Keratinocyte (primary cell): ENCODE results near the gene VMP1. TPM values are rescaled to one million over a fixed set of nuclear protein-coding genes. Genes with fewer than 3 reads are reported as not detected.

Experiments
- DNase-seq: peaks from one replicate; pipeline ENCODE4 v3.0.0-alpha.2; 2011; ENCODE audit warnings: low read depth, missing footprints, low spot score
- FAIRE-seq: peaks from 2 replicates; lab custom pipeline; 2011; peaks lifted over from hg19 to GRCh38; lab: Jason Lieb, UNC
- H2AFZ ChIP-seq: 2 replicates; pipeline ENCODE4 v1.6.0; 2012; ENCODE audit warnings: low read length, control low read depth, inconsistent platforms; ENCODE audit not compliant: control insufficient read depth
- H3K27ac ChIP-seq: 2 replicates; pipeline ENCODE4 v1.5.1; 2011; ENCODE audit warnings: low read length; ENCODE audit not compliant: control insufficient read depth, insufficient read depth
- H3K27me3 ChIP-seq: 3 replicates; pipeline ENCODE4 v1.6.0; 2011; ENCODE audit warnings: low read length; ENCODE audit not compliant: control insufficient read depth, insufficient read depth; ENCODE audit errors: extremely low read depth
- H3K36me3 ChIP-seq, 2 experiments: 2 replicates in 1 of 2; 3 replicates in 1 of 2; pipeline ENCODE4 v1.5.1; 2011; ENCODE audit warnings: low read length in 2 of 2, mild to moderate bottlenecking in 1 of 2; ENCODE audit not compliant: control insufficient read depth in 2 of 2, insufficient read depth in 2 of 2; ENCODE audit errors: extremely low read depth in 1 of 2
- H3K4me1 ChIP-seq: 3 replicates; pipeline ENCODE4 v1.5.1; 2011; ENCODE audit warnings: low read length; ENCODE audit not compliant: control insufficient read depth, insufficient read depth; ENCODE audit errors: extremely low read depth
- H3K4me2 ChIP-seq: 3 replicates; pipeline ENCODE4 v1.6.0; 2011; ENCODE audit warnings: low read depth, low read length; ENCODE audit not compliant: control insufficient read depth, insufficient read depth; ENCODE audit errors: extremely low read depth
- H3K4me3 ChIP-seq, 3 experiments: fragments of 200-600 bp in 1 of 3; sonication (generic) in 1 of 3; 2 replicates in 2 of 3; 3 replicates in 1 of 3; pipeline ENCODE4 v1.5.1; 2011 to 2016; ENCODE audit warnings: low read length in 3 of 3, mild to moderate bottlenecking in 3 of 3, control low read depth in 2 of 3, inconsistent platforms in 1 of 3, low read depth in 1 of 3, mixed read lengths in 1 of 3, mixed run types in 1 of 3, moderate library complexity in 1 of 3; ENCODE audit not compliant: control insufficient read depth in 2 of 3, insufficient read depth in 2 of 3; ENCODE audit errors: extremely low read depth in 1 of 3
- H3K79me2 ChIP-seq: 2 replicates; pipeline ENCODE4 v1.6.0; 2012; ENCODE audit warnings: low read length; ENCODE audit not compliant: control insufficient read depth, insufficient read depth
- H3K9ac ChIP-seq: 3 replicates; pipeline ENCODE4 v1.6.0; 2011; ENCODE audit warnings: low read length; ENCODE audit not compliant: control insufficient read depth, insufficient read depth; ENCODE audit errors: extremely low read depth
- H3K9me1 ChIP-seq: 3 replicates; pipeline ENCODE4 v1.6.0; 2011; ENCODE audit warnings: low read length; ENCODE audit not compliant: control insufficient read depth, insufficient read depth; ENCODE audit errors: extremely low read depth
- H3K9me3 ChIP-seq: 2 replicates; pipeline ENCODE4 v1.5.1; 2012; ENCODE audit warnings: low read depth, low read length; ENCODE audit not compliant: control insufficient read depth
- H4K20me1 ChIP-seq: 3 replicates; pipeline ENCODE4 v1.6.0; 2011; ENCODE audit warnings: low read length; ENCODE audit not compliant: control insufficient read depth, insufficient read depth; ENCODE audit errors: extremely low read depth
- CTCF ChIP-seq, 3 experiments: IDR thresholded peaks in 1 of 3; conservative IDR thresholded peaks in 1 of 3; optimal IDR thresholded peaks in 1 of 3; 2 replicates in 2 of 3; 3 replicates in 1 of 3; pipeline versions ENCODE3 to v1.5.1; 2011; ENCODE audit warnings: low read length in 3 of 3, mild to moderate bottlenecking in 3 of 3, moderate library complexity in 2 of 3, control low read depth in 1 of 3, inconsistent platforms in 1 of 3; ENCODE audit not compliant: insufficient read depth in 2 of 3; ENCODE audit errors: extremely low read depth in 1 of 3
- EZH2 ChIP-seq: IDR thresholded peaks from one replicate; pipeline ENCODE4 v1.6.1; 2012; ENCODE audit warnings: inconsistent platforms, mild to moderate bottlenecking, low read length, moderate library complexity
- dilution Hi-C: fragments of 300-500 bp; cut with MboI; formaldehyde crosslinking; loops from one replicate; pipeline ENCODE4 v1.7.0; 2020; ENCODE audit warnings: low sequenced_read_pairs; ENCODE audit not compliant: extremely low pct_ligation_motif_present
- polyA plus RNA-seq, 5 experiments: library from polyadenylated mRNA; depleted of rRNA in 3 of 5; stranded (reverse) in 3 of 5; stranded (forward) in 1 of 5; unstranded in 1 of 5; fragments of >200 nt; gene quantifications; 1 replicate in 1 of 5; 2 replicates in 3 of 5; 3 replicates in 1 of 5; pipeline versions ENCODE4 v1.2.1 to v1.2.3, GENCODE V29; 2011 to 2012; ENCODE audit warnings: missing spikeins in 2 of 5, low read depth in 1 of 5, low replicate concordance in 1 of 5

VMP1 gene
- polyA plus RNA-seq, 1 donor (not counting 4 experiments of a cell fraction or from before 2014, with no cell fraction given): 303 TPM

- TF ChIP-seq CTCF (optimal IDR thresholded peaks at IDR 0.05 in 1 of 3, IDR thresholded peaks at IDR 0.05 in 1 of 3, conservative IDR thresholded peaks at IDR 0.05 in 1 of 3; ENCODE audit: extremely low read depth in 1 of 3, insufficient read depth in 2 of 3, low read length in 3 of 3) (no peak), EZH2 (no peak)
- no peak overlapping the region for H2AFZ ChIP-seq
- no peaks in the 10 kb centered on the region for H3K9me1 ChIP-seq
- DNase-seq: no peak
- H3K4me1 ChIP-seq: peaks cover 28% of the 10 kb centered on the region
- no peaks in the 10 kb centered on the region for H3K36me3 ChIP-seq
- H3K27ac ChIP-seq: no peak overlapping the region
- no peaks in the 10 kb centered on the region for H4K20me1 ChIP-seq
- FAIRE-seq: no peak
- no peaks in the 10 kb centered on the region for H3K27me3 ChIP-seq
- H3K4me3 ChIP-seq: no peak overlapping the region
- no peaks in the 10 kb centered on the region for H3K9me3 ChIP-seq
- dilution Hi-C loops: no loop called here
- H3K4me2 ChIP-seq: no peak overlapping the region
- no peaks in the 10 kb centered on the region for H3K79me2 ChIP-seq
- no peak overlapping the region for H3K9ac ChIP-seq
These were observed 44.5 kb downstream of the VMP1 start for GRCh38 chr17:59751955-59752413.

- no peak for FAIRE-seq
These were observed 45.0 kb downstream of the VMP1 start for GRCh38 chr17:59752446-59752845.

More at GRCh38 chr17:59752446-59752845, 45.0 kb downstream of the VMP1 start:
- no peaks in the 10 kb centered on the region for H4K20me1 ChIP-seq
- no peaks in the 10 kb centered on the region for H3K36me3 ChIP-seq
- no peak overlapping the region for H3K27ac ChIP-seq
- H3K9me3 ChIP-seq: no peaks in the 10 kb centered on the region
- no peak overlapping the region for H3K4me2 ChIP-seq
- H2AFZ ChIP-seq: no peak overlapping the region
- H3K9me1 ChIP-seq: no peaks in the 10 kb centered on the region
- TF ChIP-seq EZH2 (no peak), CTCF (optimal IDR thresholded peaks at IDR 0.05 in 1 of 3, IDR thresholded peaks at IDR 0.05 in 1 of 3, conservative IDR thresholded peaks at IDR 0.05 in 1 of 3; ENCODE audit: extremely low read depth in 1 of 3, insufficient read depth in 2 of 3, low read length in 3 of 3) (no peak)
- no peak for DNase-seq
- H3K27me3 ChIP-seq: no peaks in the 10 kb centered on the region
- no peak overlapping the region for H3K4me3 ChIP-seq
- no peaks in the 10 kb centered on the region for H3K79me2 ChIP-seq
- H3K4me1 ChIP-seq: peaks cover 29% of the 10 kb centered on the region
- no peak overlapping the region for H3K9ac ChIP-seq
- dilution Hi-C loops: no loop called here
